ENCODE measurements around the gene KRTAP5-10.
A peak's percentile ranks its signal among the peaks of the same experiment; 100 is the strongest.
"Not testable (repeated sequence)": the region's sequence is repeated elsewhere in the genome, so short reads cannot be mapped to it uniquely, and the experiment has no call there.

KRTAP5-10 gene

DNA sequence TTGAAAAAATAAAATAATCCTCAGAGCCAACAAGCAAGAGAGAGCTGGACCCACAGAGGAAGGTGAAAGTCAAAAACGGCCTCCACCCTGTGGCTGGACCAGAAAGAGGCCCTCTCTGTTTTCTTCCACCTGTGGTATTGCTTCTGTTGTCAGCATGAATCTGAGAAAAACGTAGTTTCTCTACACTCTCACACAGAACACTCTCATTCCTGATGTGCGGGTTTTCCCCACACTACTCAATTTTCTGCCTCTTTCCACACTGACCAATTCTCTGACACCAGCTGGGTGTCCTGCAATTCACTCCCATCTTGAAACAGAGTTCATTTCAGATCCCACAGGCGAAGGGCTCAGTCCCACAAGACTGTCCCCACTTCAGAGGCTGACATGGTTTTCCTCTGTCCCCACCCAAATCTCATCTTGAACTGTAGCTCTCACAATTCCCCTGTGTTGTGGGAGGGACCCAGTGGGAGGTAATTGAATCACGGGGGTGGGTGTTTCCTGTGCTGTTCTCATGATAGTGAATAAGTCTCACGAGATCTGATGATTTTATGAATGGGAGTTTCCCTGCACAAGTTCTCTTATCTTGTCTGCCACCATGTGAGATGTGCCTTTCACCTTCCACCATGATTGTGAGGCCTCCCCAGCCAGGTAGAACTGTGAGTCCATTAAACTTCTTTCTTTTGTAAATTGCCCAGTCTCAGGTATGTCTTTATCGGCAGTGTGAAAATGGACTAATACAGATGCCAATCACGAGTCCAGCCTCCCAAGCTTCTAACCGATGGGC, 24.6 kb upstream of the KRTAP5-10 start:
- not testable (repeated sequence) for H3K27ac ChIP-seq, H3K4me3 ChIP-seq

DNA sequence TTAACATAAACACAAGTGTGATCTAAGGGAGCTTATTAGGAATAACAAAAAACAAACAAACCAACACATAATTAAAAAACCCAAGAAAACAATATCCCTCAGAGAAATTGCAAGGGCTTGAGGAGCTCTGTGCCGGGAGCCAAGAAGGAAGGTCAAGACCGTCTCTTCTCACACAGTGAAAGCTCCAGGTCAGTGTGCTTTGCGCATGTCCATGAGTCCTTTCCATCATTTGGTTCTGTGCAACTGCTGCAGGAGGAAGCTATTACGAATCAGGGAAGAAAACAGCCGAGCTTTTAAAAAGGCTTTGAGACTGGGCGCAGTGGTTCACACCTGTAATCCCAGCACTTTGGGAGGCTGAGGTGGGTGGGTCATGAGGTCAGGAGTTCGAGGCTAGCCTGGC, 23.0 kb upstream of the KRTAP5-10 start:
- H3K27ac ChIP-seq = no peak overlapping the region
- H3K4me3 ChIP-seq = no peak overlapping the region

GRCh38 chr11:71542879-71543777, 22.2 kb upstream of the KRTAP5-10 start:
- no peak overlapping the region for H3K4me3 ChIP-seq
- H3K27ac ChIP-seq = no peak overlapping the region

- Histone ChIP-seq H3K27ac (no peak overlapping the region), H3K4me3 (no peak overlapping the region)
Measured at GRCh38 chr11:71543866-71544265, 21.5 kb upstream of the KRTAP5-10 start.

DNA sequence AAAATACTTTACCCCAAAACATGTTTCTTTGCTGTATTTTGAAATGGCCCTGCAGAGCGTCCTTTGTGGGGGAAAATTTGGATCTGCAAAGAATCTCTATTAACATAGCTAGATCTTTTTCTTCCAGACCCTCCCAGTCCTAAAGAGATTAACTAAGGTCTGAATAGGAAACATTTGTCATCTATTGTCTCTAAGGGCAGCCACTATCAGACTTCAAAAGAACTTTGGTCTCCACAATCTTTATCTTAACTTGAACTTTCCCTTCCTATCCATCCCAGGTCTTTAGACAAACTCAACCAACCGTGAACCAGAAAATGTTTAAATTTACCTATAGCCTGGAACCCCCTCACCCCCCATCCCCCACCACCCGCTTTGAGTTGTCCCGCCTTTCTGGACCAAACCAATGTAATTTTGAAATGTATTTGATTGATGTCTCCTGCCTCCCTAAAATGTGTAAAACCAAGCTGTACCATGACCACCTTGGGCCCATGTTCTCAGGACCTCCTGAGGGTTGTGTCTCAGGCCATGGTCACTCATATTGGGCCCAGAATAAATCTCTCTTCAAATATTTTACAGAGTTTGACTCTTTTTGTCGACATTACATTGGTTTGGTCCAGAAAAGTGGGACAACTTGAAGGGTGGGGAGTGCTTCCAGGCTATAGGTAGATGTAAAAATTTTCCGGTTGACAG, 20.7 kb upstream of the KRTAP5-10 start:
- H3K4me3 ChIP-seq = no peak overlapping the region
- H3K27ac ChIP-seq = no peak overlapping the region

- no peak overlapping the region for H3K27ac ChIP-seq
- no peak overlapping the region for H3K4me3 ChIP-seq
Measured at GRCh38 chr11:71545405-71545966, 19.9 kb upstream of the KRTAP5-10 start.

GRCh38 chr11:71548120-71548519, 17.2 kb upstream of the KRTAP5-10 start, which contains the start of gene KRTAP5-9:
Gene KRTAP5-9, plus strand, starts transcription at chr11:71548420. Its CDS starts 238 bp downstream, at chr11:71548658.
- Histone ChIP-seq H3K4me3 (no peak within 1 kb of the TSS), H3K27ac (no peak within 1 kb of the TSS)

GRCh38 chr11:71548716-71549151, 16.6 kb upstream of the KRTAP5-10 start:
- Histone ChIP-seq H3K4me3 (no peak overlapping the region), H3K27ac (no peak overlapping the region)

- Histone ChIP-seq H3K4me3 (no peak overlapping the region), H3K27ac (no peak overlapping the region)
Measured at GRCh38 chr11:71551711-71552110, 13.7 kb upstream of the KRTAP5-10 start.

- Histone ChIP-seq H3K27ac (no peak overlapping the region), H3K4me3 (no peak overlapping the region)
Measured at GRCh38 chr11:71554996-71555395, 10.4 kb upstream of the KRTAP5-10 start.

GRCh38 chr11:71555508-71555907, 9.9 kb upstream of the KRTAP5-10 start:
- H3K4me3 ChIP-seq = no peak overlapping the region

GRCh38 chr11:71556018-71556417, 9.3 kb upstream of the KRTAP5-10 start:
- Histone ChIP-seq H3K4me3 (no peak overlapping the region), H3K27ac (no peak overlapping the region)

More at GRCh38 chr11:71555508-71555907, 9.9 kb upstream of the KRTAP5-10 start:
- H3K27ac ChIP-seq = no peak overlapping the region

- no peak overlapping the region for H3K4me3 ChIP-seq
Measured at GRCh38 chr11:71557257-71557656, 8.1 kb upstream of the KRTAP5-10 start.

DNA sequence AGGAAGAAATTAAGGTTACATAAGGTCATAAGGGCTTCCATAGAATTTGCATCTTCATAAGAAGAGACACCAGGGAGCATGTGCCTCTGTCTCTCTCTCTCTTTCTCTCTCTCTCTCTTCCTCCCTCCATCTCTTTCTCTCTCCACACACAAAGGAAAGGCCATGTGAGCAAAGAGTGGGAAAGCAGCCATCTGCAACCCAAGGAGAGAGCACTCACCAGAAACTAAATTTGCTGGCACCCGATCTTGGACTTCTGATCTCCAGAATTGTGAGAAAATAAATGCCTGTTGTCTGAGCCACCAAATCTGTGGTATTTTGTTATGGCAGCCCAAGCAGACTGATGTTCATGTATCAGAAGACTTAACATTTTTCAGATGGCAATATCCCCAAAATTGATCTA, 6.4 kb upstream of the KRTAP5-10 start:
- Histone ChIP-seq H3K27ac (no peak overlapping the region), H3K4me3 (no peak overlapping the region)

More at GRCh38 chr11:71557257-71557656, 8.1 kb upstream of the KRTAP5-10 start:
- no peak overlapping the region for H3K27ac ChIP-seq

DNA sequence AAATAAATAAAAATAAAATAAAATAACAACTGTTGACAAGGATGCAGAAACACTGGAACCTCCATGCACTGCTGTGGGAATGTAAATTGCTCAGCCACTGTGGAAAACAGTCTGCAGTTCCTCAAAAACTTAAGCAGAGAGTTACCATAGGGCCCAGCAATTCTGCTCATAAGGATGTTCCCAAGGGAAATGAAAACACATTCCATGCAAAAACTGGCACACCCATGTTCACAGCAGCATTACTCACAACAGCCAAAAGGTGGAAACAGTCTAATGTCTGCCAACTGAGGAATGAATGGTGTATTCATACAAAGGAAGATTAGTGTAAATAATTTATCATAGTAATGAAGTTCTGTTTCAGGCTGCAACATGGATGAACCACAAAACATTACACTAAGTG, 3.2 kb upstream of the KRTAP5-10 start:
- H3K4me3 ChIP-seq = no peak overlapping the region

GRCh38 chr11:71563406-71563805, 2.0 kb upstream of the KRTAP5-10 start:
- H3K27ac ChIP-seq = no peak overlapping the region
- H3K4me3 ChIP-seq = no peak overlapping the region

More for the DNA sequence above, 3.2 kb upstream of the KRTAP5-10 start:
- no peak overlapping the region for H3K27ac ChIP-seq

DNA sequence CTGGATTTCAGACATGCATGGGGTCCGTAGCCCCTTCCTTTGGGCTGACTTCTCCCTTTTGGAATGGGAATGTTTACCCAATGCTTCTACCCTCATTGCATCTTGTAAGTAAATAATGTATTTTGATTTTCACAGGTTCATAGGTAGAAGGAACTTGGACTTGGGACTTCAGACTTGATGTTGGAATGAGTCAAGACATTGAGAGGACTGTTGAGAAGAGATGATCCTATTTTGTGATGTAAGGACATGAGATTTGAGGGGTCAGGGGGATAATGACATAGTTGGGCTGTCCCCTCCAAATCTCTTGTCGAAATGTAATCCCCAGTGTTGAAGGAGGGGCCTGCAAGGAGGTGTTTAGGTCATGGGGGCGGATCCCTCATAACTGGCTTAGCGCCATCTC, 933 bp upstream of the KRTAP5-10 start:
- Histone ChIP-seq H3K4me3 (no peak overlapping the region), H3K27ac (no peak overlapping the region)

GRCh38 chr11:71566081-71566620, 788 bp downstream of the KRTAP5-10 start:
- Histone ChIP-seq H3K4me3 (no peak overlapping the region), H3K27ac (peak overlapping the region in 1 of 21 experiments; percentile 44)
